ENCODE measurements around the gene PTPRO.

DNA sequence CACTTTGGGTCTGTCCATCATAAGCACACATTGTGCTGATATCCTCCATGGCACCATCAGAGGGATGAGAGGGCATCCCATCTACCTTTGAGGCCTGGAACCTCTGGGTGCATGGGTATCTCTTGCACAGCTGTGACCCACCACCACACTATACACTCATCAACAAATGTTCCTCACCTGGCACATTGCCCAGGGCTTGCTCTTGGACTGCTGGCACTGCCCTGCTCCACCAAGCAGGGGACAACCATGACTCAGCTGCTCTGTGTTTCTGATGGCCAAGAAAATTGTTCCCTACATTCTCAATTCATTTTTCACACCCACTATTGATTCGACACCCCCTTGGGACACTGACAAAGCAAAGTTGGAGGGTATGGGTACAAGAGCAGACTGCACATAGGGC lies 155.5 kb downstream of the PTPRO start:
- TF ChIP-seq, protein P1, sequence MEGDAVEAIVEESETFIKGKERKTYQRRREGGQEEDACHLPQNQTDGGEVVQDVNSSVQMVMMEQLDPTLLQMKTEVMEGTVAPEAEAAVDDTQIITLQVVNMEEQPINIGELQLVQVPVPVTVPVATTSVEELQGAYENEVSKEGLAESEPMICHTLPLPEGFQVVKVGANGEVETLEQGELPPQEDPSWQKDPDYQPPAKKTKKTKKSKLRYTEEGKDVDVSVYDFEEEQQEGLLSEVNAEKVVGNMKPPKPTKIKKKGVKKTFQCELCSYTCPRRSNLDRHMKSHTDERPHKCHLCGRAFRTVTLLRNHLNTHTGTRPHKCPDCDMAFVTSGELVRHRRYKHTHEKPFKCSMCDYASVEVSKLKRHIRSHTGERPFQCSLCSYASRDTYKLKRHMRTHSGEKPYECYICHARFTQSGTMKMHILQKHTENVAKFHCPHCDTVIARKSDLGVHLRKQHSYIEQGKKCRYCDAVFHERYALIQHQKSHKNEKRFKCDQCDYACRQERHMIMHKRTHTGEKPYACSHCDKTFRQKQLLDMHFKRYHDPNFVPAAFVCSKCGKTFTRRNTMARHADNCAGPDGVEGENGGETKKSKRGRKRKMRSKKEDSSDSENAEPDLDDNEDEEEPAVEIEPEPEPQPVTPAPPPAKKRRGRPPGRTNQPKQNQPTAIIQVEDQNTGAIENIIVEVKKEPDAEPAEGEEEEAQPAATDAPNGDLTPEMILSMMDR (IDR thresholded peaks at IDR 0.05; ENCODE audit: low read depth, low read length): no peak
- TF ChIP-seq EZH2phosphoT487 (IDR thresholded peaks at IDR 0.05; ENCODE audit: low read depth): no peak
